ENCODE results near the gene ASCL3.
"Not testable (repeated sequence)": the region's sequence is repeated elsewhere in the genome, so short reads cannot be mapped to it uniquely, and the experiment has no call there.

ASCL3 gene

DNA sequence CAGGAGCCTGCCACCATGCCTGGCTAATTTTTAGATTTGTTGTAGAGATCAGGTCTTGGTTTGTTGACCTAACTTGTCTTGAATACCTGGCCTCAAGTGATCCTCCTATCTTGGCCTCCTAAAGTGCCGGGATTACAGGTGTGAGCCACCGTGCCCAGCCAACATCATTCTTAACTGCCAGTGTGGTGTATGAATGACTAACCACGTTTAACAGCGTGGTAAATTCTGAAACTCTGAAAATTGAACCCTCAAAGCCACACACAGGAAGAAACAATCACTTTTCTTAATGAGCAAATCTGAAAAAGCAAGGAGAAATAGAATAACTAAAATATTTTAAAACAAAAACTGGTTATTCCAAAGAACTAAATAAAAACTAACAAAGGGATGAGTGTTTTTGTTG lies 14.0 kb upstream of the ASCL3 start:
- no peak for DNase-seq (ENCODE audit: insufficient read length, low spot score)
- no peak for FAIRE-seq

DNA sequence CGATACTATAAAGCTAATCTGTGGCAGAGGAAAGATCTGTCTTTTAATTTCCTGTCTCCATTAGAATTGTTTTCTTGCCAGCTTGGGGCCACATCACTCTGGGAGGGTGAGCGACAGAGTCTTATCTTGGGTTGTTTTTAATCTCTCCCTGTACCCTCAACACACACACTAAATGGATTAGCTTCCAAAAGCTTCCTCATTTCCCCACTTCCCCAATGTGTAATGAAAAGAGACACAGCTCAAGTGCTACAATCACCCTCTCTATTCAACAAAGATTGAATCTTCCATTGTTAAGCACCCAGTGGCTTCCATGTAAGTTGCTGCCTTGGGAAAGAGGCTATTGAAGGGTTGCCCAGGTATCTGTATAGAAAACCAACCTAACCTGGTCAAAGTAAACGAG lies 6.1 kb upstream of the ASCL3 start:
- no peak for DNase-seq (ENCODE audit: insufficient read length, low spot score)
- no peak for FAIRE-seq

- DNase-seq (ENCODE audit: insufficient read length, low spot score) = no peak
- no peak for FAIRE-seq
These were observed 4.6 kb upstream of the ASCL3 start for GRCh38 chr11:8947230-8947943.

DNA sequence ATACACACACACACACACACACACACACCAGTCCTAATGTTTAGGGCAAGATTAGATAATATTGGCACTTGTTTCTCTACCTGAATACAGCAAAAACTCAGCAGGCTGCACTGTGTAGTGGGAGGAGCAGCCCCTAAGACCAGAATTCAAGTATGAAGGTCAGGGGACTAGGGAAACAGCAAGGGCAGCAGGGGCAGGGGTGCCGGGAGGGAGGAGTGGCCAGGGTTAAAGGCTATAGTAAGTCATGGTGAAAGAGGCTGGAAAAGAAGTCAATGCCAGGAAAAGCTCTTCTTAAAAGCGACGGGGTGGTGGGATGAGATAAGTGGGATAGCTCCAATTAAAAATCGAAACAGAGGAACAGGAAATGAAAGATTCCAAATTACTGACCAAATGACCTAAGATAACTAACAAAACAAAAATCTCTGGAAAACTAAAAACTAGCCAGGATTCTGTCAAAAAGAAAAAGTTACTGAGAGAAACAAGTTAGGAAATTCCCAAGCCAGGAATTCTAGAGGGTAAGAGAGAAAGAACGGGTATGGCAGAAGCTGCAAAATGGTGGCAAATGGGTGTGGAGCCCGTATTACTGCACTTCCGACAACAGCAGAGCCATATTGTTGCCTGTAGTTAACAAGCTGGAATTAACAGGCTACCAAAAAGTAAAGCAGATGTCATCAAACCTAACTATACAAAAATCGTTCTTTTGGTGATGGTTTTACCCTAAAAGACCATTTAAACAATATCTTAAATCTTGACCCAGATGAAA lies 1.3 kb downstream of the ASCL3 start:
- FAIRE-seq (no peak), DNase-seq (ENCODE audit: insufficient read length, low spot score) (no peak)

- no peak for FAIRE-seq
These were observed 5.2 kb downstream of the ASCL3 start for GRCh38 chr11:8937659-8938058.

GRCh38 chr11:8937159-8937558 lies 5.7 kb downstream of the ASCL3 start:
- FAIRE-seq = no peak
- no peak for DNase-seq (ENCODE audit: insufficient read length, low spot score)

More at GRCh38 chr11:8937659-8938058, 5.2 kb downstream of the ASCL3 start:
- no peak for DNase-seq (ENCODE audit: insufficient read length, low spot score)

GRCh38 chr11:8935789-8936188 lies 7.0 kb downstream of the ASCL3 start:
- not testable (repeated sequence) for FAIRE-seq; DNase-seq (ENCODE audit: insufficient read length, low spot score)

DNA sequence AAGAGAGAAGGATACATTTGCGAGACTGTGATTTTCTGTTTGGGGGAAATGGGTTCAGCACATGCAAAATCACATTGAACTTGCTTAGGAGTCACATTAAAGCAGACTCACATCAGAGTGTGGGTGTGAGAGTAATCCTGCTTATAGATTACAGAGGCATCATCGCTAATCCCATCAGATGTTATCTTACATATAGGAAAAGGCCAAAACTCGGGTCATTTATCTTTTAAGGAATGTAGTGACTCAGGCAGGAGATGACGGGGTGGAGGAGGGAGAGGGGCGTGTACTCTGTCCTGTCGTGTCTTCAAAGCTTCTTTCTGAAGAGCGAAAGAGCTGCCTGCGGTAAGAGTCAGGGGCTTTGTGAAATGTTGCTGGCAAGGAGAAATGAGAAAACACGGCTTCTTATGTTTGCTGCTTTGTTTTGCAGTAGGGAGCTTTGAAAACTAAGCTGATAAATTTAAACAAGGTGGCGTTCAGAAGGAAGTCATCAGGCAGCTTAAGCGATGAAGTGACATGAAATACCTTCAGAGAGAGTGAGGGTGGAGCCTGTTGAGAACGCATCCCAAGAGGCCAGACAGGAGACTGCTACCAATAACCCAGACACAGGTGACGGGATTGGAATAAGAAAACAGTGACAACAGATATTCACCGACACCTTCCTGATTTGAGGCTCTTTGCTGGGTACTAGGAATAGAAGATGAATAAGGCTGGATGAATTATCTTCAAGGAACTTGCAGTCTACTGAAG lies 7.9 kb downstream of the ASCL3 start:
- peak; percentile 72 for DNase-seq (ENCODE audit: insufficient read length, low spot score)
- peak; percentile 74 for FAIRE-seq

GRCh38 chr11:8933931-8934330 lies 8.9 kb downstream of the ASCL3 start:
- FAIRE-seq (no peak), DNase-seq (ENCODE audit: insufficient read length, low spot score) (no peak)

- DNase-seq (ENCODE audit: insufficient read length, low spot score) (no peak), FAIRE-seq (no peak)
These were observed 10.1 kb downstream of the ASCL3 start, which contains the start of gene C11orf16 for GRCh38 chr11:8932564-8933180. Gene C11orf16 (minus strand): TSS chr11:8932947. CDS start chr11:8932308, 639 bp downstream.

DNA sequence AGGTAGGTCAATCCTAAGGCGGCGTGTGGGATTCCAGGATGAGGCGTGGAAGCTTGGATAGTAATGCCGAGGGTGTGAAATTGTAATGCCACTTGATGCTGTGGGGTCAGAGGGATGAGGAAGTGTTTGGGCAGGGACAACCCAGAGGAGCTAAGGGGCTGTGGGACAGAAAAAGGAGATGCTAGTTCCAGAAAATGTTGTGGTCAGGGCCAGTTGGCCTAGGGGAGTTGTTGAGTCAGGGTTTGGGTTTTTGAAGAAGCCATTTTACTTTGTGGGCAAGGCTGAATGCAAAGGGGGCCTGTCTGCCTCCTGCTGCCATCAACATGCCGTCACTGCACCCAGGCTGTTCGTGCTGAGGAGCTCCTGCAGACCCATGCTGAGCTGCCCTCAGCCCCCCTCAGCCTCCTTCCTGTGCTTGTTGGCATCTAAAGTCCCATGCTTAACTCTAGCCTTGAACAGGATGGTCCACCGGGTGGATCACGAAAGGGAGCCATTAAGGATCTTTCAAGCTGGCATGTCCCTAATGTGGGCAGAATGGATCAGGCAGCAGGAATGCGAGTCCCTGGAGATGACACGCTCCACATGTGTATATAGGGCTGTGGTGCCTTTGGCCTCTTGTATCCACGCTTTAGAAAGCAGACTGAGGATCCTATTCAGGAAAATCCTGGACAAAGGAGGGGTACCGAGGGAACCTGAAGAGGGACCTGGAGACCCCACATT lies 12.2 kb downstream of the ASCL3 start:
- FAIRE-seq = no peak
- no peak for DNase-seq (ENCODE audit: insufficient read length, low spot score)

DNA sequence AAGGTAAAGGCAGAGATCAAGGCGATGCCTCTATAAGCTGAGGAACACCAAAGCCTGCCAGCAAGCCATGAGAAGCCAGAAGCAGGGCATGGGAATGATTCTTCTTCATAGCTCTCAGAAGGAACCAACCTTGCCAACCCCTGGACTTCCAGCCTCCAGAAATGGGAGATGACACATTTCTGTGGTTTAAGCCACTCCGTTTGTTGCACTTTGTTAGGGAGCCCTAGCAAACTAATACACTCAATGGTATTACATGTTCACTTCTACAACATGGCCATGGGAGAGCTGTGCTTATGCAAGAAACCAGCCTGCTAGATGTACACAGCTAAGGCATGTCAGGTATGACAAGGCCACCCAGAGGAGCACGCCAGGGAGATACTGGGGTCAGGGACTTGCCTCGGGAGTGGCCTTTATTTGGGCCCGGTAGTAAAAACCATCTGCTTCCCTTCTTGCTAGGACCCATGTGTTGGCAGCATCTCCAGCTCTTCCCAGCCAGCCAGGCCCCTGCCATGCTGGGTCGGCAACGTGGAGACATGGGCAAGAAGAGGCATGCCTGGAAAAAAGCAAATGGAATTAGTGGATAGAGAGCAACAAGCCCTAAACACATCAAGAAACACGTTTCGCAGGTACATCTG lies 13.7 kb downstream of the ASCL3 start:
- DNase-seq (ENCODE audit: insufficient read length, low spot score) (no peak), FAIRE-seq (no peak)

DNA sequence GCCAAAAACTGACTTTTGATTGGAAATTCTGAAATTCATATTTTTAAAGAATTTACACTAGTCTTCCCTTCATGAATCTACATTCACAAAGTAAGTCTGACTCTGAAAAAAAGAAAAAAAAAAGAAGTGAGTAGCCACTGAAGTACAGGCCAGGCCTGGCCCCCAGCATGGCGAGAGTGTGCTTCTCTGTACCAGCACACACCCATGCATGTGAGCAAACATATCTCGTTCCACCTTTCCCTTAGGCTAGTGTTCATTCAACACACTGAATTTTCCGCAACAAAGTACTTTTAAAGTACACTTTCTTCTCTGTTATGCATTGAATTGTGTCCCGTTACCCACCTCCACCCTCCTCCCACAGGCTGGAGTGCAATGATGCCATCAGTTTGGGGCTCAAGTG lies 14.6 kb downstream of the ASCL3 start:
- DNase-seq (ENCODE audit: insufficient read length, low spot score) (no peak), FAIRE-seq (no peak)

DNA sequence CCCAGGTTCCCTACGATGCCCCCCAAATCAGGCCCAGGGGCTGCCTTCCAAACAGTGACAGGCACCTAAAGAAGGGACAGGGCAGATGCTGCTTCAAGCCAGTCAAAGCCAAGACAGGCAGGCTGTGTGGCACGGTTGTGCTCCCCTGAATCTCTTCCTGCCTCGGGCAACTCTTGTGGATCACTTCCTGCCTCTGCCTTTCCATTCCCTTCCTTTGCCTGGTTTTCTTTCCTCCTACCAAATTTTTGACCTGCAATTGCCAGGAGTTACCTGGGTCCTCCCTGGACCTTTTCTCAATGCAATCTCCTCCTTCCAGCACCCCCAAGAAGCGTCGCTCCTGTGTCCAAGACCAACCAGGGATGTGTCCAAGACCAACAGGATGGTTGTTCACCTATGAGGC lies 15.6 kb downstream of the ASCL3 start:
- no peak for FAIRE-seq
- DNase-seq (ENCODE audit: insufficient read length, low spot score) = no peak

DNA sequence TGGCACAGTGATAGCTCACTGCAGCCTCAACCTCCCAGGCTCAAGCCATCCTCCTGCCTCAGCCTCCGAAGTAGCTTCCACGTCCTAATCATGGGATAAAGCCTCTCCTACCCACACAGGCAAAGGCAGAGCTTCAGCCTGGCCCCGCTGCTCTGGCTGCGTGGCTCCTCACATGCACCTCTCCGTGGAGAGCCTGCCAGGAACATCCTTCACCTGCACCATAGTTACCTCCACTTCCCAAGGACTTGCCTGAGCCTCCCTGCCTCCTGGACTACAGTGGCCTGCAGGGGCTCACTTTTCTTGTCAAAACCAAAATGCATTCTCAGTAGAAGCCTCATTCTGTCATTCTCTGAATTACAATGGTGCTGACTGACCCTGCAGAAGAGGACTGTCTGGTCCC lies 16.6 kb downstream of the ASCL3 start:
- FAIRE-seq (no peak), DNase-seq (ENCODE audit: insufficient read length, low spot score) (no peak)

DNA sequence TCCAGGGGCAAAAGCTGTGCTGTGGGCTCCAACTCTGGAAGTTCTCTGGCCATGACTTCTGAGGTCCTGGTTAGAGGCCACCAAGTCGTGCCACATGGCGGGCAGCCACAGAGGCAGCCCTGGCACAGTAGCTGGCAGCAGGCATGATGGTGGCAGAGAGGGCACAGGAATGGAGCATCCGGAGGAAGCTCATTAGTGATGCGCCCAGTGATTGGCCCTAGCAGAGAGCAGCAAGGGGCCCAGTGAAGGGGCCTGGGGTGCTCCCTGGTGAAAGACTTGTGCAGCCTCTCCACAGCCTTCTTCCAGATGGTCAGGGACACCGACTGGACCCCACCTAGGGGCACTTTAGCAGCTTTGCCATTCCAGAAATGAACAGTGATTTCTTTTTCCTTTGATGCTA lies 17.1 kb downstream of the ASCL3 start:
- FAIRE-seq (no peak), DNase-seq (ENCODE audit: insufficient read length, low spot score) (no peak)

DNA sequence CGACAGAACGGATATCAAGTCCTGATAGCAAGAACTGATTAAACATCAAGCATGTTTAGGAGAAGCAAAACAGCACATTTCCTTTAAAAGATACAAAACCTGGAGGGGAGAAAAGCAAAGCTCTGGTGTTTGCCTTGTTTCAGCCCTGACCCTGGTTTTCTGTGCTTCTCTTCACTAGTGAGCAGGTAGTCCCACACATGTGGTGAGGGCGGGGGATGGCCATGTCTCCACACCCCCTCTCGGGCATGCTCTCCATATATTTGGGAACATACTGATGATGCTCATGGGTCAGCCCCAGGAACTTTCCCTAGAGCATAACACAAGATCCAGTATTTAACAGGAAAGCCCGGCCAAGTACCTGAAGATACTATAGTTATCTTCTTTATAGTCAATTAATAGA lies 20.1 kb downstream of the ASCL3 start:
- DNase-seq (ENCODE audit: insufficient read length, low spot score) = no peak
- FAIRE-seq = no peak

DNA sequence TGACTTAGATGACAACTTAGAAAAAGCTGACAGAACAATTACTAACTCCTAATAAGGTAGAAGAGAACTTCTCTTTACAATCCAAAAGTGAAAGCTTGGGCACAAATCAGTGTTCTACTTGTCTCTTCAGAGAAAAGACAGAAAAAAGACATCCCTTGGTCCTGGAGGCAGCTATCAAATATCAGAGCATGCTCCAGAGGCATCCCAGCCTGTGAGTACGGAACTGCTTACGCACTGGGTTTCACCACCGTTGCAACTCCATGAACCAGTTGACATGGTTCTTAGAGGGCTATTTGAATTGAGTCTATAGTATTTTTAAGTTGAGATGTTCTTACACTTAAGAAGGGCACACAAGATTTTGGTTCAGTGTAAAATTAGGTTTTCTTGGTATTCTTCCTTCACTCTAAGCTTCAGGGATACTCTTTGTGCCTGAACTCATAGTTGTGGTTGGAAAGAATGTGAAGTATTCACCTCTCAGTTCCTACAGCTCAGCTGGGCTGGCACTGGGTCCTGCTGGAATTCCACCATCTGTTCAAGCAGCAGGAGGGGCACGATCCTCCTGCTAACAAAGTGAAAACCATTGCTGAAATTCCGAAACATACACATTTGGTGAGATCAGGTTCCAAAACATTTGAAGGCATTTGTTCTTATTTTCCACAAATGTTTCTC lies 25.5 kb downstream of the ASCL3 start:
- FAIRE-seq (peak; percentile 90), DNase-seq (ENCODE audit: insufficient read length, low spot score) (peak; percentile 86)

- no peak for DNase-seq (ENCODE audit: insufficient read length, low spot score)
- FAIRE-seq = peak; percentile 49
These were observed 28.2 kb downstream of the ASCL3 start for GRCh38 chr11:8914661-8915018.
